GM23248 (cell line): Measurements from ENCODE around the gene PRR30.

Experiments
- EZH2 ChIP-seq: fragments of 200-600 bp; sonication (generic); IDR thresholded peaks from 2 replicates; pipeline ENCODE4 v1.6.1; 2018; ENCODE audit warnings: antibody characterized with exemption, mild to moderate bottlenecking; ENCODE audit not compliant: insufficient read depth, poor library complexity, severe bottlenecking
- EZH2phosphoT487 ChIP-seq: fragments of 200-600 bp; sonication (generic); IDR thresholded peaks from 2 replicates; pipeline ENCODE4 v1.6.1; 2018; ENCODE audit warnings: antibody characterized with exemption, moderate library complexity, mild to moderate bottlenecking, low read depth; ENCODE audit not compliant: insufficient read depth

DNA sequence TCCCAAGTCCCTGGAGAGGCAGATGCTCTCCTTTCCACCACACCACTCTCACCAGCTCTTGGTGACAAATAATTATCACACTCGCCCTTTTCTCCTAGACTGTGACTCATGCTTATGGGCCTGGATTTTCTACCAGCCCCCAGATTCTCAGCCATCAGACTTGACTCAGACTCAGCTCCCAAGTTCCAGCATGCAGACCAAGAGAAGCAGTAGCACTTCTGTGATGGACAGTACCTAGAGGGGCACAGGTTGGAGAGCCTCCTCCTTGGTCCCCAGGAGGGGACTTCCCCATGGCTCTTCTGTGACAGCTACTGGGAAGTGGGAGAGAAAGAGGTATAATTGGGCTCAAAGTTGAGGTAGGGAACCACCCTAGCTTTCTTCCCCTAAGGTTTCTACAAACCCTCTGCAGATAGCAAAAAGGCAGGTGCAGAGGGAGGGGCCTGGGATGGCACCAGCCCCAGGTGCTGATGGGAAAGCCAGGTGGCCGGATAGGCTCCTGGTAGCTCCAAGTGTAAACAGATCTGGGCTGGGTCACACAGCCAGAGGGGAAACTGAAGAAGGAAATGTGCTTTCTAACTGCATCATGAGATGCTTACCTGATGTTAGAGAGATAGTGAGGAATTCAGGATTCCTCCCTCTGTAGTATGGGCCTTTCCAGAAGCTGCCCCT lies 13.7 kb upstream of the PRR30 start:
- no peak for TF ChIP-seq EZH2
- no peak for TF ChIP-seq EZH2phosphoT487
